Loucy (cell line): Measurements from ENCODE around the gene EFEMP1.

Source experiments
- CTCF ChIP-seq: fragments of 200-600 bp; sonication (generic); conservative IDR thresholded peaks from 2 replicates; pipeline ENCODE4 v1.5.1; 2014; ENCODE audit warnings: mild to moderate bottlenecking, antibody characterized with exemption, low read length
- EZH2phosphoT487 ChIP-seq: fragments of 200-600 bp; IDR thresholded peaks from 2 replicates; pipeline ENCODE4 v1.6.1; 2018; ENCODE audit warnings: antibody characterized with exemption, mild to moderate bottlenecking, moderate library complexity, borderline replicate concordance

DNA sequence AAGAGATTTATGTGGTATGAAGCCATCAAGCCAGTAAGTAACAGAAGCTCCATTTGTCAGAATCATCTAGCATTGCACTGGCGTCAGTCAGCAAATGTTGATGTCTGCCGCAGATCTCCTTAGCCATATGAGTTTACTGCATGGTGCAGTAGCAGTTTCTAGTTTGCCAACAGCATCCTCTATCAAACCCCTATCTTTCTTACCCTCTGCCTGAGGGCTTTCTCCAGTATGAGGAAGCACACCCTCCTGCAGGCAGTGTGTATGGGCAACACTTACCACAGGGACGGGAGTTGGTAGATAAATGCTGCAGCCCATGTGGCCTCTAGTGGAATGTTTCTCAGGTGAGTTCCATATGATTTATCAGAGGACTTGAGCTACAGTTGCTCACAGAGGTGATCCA is 63.7 kb downstream of the EFEMP1 start:
- no peak for TF ChIP-seq EZH2phosphoT487
- no peak for TF ChIP-seq CTCF
